ENCODE data around the gene HLA-DRB1.
"Not testable (repeated sequence)": the region's sequence is repeated elsewhere in the genome, so short reads cannot be mapped to it uniquely, and the experiment has no call there.

HLA-DRB1 gene

GRCh38 chr6:32562940-32563339 lies 26.7 kb downstream of the HLA-DRB1 start:
- DNase-seq (ENCODE audit: low read depth in 2 of 2) = no peak

DNA sequence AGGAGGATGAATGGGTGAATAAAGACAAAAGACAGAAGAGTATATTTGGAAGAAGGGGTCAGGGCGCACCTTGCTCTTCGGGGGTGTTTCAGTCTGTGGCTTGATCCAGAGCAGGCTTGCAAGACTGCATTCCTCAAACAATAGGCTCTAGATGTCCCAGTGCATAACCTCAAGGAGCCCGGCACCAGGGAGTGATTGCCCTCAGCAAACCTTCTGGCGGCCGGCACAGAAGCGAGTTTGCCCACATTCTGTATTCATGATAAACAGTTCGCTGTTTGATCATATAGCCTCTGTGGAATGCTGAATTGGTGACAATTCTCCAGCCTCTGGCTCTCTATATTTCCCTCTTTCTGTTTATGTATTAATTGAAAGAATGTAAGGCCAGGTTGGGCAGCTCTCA lies 29.9 kb downstream of the HLA-DRB1 start:
- DNase-seq (ENCODE audit: low read depth in 2 of 2) = no peak

DNA sequence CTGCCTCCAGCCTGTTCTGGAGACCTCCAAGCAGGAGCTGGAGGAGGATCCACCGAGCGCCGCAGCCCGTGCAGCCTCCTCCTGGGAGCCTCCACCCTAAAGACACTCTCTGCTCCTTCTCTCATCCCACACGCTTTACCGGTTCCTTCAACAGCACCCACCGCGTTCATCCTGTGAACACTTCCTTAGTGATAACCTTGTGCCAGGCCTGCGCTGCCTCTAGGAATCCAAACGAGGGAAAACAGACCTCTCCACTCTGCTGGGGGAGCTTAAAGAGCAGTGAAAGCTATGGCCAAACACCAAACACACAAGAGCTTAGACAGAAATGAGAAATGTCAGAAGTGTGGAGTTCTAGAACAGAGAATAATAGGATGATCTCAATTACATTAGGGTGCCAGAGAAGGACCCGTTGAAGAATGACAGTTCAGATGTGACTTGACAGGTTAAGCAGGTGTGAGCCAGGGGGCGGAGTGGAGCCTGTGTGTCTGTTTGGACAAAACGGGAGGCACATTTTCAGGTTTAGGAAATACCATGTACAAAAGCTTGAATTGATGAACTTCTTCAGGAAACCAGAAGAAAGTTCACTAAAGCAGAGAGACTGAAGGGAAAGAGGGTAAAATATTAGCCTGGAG lies 31.1 kb downstream of the HLA-DRB1 start:
- no peak for DNase-seq (ENCODE audit: low read depth in 2 of 2)

DNA sequence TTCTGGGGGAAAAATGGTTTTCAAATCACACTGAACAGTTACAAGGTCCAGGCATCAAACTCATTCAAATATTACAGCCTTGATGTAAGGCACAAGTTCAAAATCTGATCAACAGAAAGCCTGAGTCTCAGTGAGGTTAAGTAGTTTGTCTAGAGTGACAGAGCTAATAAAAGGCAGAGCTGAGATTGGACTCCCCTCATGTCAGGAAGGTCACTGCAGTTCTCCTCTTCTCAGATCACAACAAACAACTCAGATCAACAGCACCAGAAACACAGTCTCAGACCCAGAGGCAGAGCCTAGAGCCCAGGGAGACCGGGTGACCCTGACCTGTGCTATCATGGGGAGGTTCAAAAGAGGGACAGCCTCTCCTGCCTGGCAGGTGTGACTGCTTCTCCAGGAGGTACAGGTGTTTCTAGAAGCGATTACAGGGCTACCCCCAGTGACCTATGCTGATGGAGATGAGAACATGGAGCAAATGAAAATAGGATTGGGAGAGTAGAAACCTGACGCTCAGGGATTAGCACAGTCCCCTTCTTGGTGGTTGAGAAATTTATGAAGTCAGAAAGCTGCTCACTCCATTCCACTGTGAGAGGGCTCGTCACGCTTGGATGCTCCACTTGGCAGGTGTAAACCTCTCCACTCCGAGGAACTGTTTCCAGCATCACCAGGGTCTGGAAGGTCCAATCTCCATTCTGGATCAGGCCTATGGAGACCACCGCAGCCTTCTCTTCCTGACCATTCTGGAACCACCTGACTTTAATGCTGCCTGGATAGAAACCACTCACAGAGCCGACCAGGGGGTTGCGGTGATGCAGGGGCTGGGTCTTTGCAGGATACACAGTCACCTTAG lies 35.3 kb downstream of the HLA-DRB1 start:
- no peak for DNase-seq (ENCODE audit: low read depth in 2 of 2)

GRCh38 chr6:32553037-32553742 lies 36.5 kb downstream of the HLA-DRB1 start:
- no peak for DNase-seq (ENCODE audit: low read depth in 2 of 2)

GRCh38 chr6:32551410-32551809 lies 38.2 kb downstream of the HLA-DRB1 start:
- DNase-seq (ENCODE audit: low read depth in 2 of 2) = no peak

GRCh38 chr6:32539839-32540238 lies 49.8 kb downstream of the HLA-DRB1 start:
- DNase-seq (ENCODE audit: low read depth in 2 of 2) = no peak

DNA sequence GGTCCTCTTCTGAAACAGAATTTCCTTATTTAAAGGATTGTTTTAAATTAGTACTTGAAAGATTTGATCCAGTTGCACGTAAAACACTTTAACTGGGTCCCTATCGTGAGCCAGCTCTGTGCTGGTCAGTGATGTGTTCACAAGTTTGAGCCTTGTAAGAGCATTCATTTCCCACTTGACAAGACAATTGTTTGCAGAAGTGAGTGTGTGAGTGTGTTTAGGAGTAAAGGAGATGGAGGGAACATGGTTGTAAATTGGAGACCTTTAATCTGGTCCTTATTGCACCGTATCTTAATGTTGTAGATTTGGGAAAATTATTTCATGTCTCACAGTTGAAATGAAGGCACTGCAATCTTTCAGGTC lies 59.2 kb downstream of the HLA-DRB1 start:
- not testable (repeated sequence) for DNase-seq (ENCODE audit: low read depth in 2 of 2)

GRCh38 chr6:32529697-32530430 lies 59.8 kb downstream of the HLA-DRB1 start, which contains the start of gene HLA-DRB5:
TSS of gene HLA-DRB5 (minus strand) at chr6:32530287. CDS start at chr6:32530224, 63 bp downstream.
- DNase-seq (ENCODE audit: low read depth in 2 of 2) = no peak

Data from stimulated activated CD8-positive, alpha-beta memory T cell treated with anti-CD3 and anti-CD28 coated beads, Interleukin-15, amount 100 ng/mL, for 48 hours (primary cell).